NCI-H82 treated with DMSO at 0.1 percent for 48 hours (cell line): ENCODE results near the gene FAM170A.

Experiments
- DNase-seq: peaks from one replicate; lab custom pipeline; 2025; ENCODE audit not compliant: unreplicated experiment; lab: John Stamatoyannopoulos, UW

Gene FAM170A, protein sequence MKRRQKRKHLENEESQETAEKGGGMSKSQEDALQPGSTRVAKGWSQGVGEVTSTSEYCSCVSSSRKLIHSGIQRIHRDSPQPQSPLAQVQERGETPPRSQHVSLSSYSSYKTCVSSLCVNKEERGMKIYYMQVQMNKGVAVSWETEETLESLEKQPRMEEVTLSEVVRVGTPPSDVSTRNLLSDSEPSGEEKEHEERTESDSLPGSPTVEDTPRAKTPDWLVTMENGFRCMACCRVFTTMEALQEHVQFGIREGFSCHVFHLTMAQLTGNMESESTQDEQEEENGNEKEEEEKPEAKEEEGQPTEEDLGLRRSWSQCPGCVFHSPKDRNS

DNA sequence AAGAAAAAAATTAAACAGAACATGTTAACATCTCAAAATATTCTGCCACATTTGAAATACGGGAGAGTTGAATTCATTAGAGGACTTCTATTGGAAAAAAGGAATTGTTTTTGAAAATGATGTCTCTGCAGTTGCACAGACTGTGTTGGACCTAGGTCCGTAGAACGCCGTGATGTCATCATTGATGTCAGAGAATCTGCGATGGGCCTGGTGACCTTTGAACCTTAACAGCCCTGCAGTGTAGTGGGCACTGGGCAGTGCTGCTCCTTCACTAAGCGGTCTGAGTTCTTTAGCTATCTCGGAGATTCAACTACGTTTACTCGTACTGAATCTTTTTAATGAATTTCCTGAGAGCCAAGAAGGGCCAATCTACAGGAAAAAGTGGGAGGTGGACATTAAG lies at the start of gene FAM170A:
TSS of gene FAM170A (plus strand) at position 220 of the 400 bp plus-strand sequence. CDS start 211 bp downstream, outside the sequence.
- no peak for DNase-seq

GRCh38 chr5:119582987-119583386 lies 46.4 kb upstream of the FAM170A start:
- DNase-seq: no peak

DNA sequence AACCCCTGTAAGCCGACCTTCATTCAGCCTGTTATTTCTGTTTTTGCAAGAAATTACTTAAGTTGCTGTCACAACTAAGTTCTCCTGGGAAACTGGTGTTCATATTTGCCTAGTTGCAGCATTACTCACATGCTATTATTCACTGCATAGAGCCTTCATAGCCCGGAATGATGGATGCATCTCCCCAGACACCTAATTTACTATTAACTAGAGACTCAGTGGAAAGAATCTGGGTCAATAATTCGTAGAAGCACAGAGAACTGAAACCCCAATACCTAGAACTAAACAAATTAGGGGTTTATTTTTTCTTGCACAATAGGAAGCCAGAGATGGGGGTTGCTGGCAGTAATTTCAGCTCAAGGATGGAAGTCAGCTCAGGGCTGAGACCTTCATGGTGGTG lies 45.7 kb upstream of the FAM170A start:
- DNase-seq: no peak

DNA sequence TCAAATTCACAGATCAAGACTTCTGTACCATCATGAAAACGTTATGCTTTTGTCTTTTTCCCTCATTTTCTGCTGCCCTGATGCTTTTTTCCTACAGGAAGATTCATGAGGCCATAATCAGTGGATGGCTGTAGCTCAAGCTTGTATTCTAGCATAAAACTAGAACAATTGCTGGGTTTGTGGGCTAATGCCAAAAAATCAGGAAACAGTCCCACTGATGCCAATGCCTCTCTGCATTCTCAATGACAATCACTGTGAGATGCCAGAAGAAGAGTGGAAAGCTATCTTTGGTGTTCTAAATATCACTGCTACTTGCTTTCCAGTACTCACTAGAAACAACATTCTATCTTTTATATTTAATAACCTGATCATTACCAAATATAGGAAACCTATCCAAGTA lies 33.3 kb upstream of the FAM170A start:
- no peak for DNase-seq

DNA sequence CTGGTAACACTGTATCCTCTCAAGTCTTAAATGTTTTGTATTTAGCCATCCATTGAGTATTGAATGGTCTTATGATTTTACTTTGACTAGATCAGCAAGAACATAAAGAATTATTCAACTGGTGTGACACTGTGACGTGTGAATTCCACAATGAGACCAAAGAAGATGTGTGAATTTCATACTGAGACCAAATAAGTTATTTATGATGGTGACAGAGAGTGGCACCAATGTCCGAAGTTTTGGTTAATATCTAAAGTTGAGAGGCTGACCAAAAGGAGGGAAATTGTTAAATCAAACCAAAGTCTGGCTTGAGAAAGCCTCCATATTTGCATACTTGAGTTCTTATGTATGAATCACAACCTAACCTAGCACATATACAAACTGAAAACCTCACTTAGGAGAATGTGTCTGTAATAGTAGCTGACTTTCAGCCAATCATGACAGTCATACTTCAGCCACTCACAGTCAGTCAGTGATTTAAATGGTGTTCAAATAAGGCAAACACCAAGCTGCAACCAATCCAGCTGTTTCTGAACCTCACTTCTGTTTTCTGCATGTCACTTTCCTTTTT lies 31.5 kb upstream of the FAM170A start:
- DNase-seq: no peak

DNA sequence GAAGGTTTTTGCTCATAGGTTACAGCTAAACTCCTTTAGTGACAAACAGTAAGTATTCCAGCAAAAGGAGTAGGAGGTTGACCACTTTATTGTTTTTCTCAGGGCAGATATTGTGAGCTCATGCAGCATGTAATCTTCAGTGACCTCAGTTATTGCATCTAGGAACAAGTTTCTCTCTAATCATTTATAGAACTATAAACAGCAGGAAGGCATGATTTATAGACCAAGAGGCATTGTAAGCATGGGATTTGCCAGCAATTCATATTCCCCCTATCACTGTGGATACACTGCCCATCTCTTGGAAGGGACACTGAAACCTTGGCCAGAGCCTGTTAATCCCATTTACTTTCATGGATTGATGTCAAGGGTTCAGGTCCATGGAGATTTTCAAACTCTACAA lies 15.4 kb upstream of the FAM170A start:
- no peak for DNase-seq

GRCh38 chr5:119614838-119615237 lies 14.5 kb upstream of the FAM170A start:
- no peak for DNase-seq

- DNase-seq: no peak
Observed at GRCh38 chr5:119626086-119626485, 3.3 kb upstream of the FAM170A start.

GRCh38 chr5:119630752-119631440 lies 1.5 kb downstream of the FAM170A start:
- no peak for DNase-seq

DNA sequence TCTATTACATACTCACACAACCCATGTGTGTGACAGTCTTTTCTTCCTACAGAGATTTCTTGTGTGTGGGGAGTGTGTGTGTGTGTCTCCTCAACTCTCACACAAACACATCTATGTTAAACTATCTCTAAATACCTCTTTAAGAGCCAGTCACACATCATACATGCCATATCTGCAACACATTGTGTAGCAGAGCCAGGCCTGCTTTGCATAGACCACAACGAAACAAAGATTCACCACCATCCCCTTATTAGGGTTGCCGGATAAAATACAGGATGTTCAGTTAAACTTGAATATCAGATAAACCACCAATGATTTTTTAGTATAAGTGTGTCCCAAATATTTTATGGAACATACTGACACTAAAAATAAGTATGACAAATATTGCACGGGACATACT lies 2.3 kb downstream of the FAM170A start:
- no peak for DNase-seq

DNA sequence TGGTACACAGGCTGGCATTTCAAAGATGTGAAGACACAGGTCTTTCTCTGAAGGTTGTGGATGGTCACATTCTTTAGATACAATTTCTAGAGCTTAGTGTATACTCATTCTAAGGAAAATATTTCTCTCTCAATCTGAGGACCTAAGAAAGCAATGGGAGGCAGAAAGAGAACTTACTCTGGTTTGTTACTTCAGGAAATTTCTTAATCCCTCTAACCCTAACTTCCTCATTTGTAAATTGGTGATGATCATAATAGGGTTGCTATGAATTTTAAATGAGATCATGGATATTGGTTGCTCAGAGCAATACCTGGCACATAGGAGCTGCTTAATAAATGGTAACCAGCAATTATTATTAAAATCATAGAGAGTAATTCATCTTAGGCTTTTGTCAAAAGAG lies 22.1 kb downstream of the FAM170A start:
- DNase-seq: no peak

GRCh38 chr5:119655061-119655460 lies 25.7 kb downstream of the FAM170A start:
- DNase-seq: no peak

DNA sequence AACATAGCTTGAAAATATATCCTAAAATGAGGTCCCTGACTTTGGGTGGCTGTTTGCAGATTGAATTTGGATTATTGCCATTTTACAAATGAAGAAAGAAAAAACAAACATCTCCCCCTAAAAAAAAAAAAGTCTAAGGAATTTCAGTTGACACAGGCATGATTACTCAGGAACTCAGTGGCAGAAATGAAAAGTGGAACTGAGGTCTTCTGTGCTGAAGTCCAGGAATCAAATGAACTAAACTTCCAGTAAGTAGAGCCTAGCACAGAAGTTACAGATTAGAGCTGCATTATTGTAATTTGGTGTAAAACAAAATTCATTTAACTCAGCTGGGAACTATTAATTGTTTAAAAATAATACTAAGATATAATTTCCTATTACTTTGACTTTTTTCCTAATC lies 26.7 kb downstream of the FAM170A start:
- no peak for DNase-seq

- no peak for DNase-seq
Observed at GRCh38 chr5:119666542-119666941, 37.2 kb downstream of the FAM170A start.

- DNase-seq: no peak
Observed at GRCh38 chr5:119678351-119679028, 49.1 kb downstream of the FAM170A start.

GRCh38 chr5:119680080-119680479 lies 50.7 kb downstream of the FAM170A start:
- no peak for DNase-seq

- no peak for DNase-seq
Observed at GRCh38 chr5:119681734-119682133, 52.4 kb downstream of the FAM170A start.

GRCh38 chr5:119682372-119682771 lies 53.0 kb downstream of the FAM170A start:
- DNase-seq: no peak
